ENCODE measurements around the gene TXNRD1. TPM values are rescaled to one million over a fixed set of nuclear protein-coding genes. Genes with fewer than 3 reads are reported as not detected.

The TXNRD1 gene
- total RNA-seq, 1 donor from 2014 or later, result 176 TPM

DNA sequence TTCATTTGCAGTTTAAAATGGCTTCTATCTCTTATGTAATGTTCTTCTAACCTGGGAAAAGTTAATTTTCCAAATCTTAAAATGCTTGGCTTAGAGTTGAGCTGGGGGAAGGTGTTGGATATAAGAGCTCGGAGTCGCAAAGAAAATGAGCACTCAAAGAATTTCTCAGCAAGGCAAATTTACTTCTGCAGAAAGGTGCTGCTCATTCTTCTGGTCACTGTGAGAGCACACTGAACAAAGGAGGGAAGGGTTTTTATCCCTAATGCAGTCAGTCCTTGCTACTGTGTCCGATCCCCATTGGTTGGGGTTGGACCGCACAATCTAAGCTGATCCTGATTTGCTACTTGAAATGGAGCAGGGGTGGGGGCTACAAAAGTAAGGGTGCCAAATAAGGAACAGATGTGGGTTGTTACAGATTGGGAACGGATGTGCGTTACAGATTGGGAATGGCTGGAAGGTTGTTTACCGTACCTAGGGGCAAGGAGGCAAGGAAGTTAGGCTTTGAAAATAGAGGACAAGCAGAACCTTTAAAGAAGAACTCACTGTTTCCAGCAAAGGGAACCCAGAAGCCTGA lies 19.4 kb downstream of the TXNRD1 start:
- H3K27ac ChIP-seq (ENCODE audit: low read depth, low read length), result no peak overlapping the region
- H3K4me3 ChIP-seq (ENCODE audit: insufficient read depth, low read depth, low read length), result no peak overlapping the region
- no peaks in the 10 kb centered on the region for H4K20me1 ChIP-seq (ENCODE audit: insufficient read depth, low read length)
- H3K36me3 Mint-ChIP-seq (ENCODE audit: low read depth, unreplicated experiment), result no peaks in the 10 kb centered on the region
- no peaks in the 10 kb centered on the region for H3K79me2 ChIP-seq (ENCODE audit: insufficient read depth, low read length)
- no peak for TF ChIP-seq EZH2 (IDR thresholded peaks at IDR 0.05; ENCODE audit: insufficient read depth, low read length)
- TF ChIP-seq, protein P1, sequence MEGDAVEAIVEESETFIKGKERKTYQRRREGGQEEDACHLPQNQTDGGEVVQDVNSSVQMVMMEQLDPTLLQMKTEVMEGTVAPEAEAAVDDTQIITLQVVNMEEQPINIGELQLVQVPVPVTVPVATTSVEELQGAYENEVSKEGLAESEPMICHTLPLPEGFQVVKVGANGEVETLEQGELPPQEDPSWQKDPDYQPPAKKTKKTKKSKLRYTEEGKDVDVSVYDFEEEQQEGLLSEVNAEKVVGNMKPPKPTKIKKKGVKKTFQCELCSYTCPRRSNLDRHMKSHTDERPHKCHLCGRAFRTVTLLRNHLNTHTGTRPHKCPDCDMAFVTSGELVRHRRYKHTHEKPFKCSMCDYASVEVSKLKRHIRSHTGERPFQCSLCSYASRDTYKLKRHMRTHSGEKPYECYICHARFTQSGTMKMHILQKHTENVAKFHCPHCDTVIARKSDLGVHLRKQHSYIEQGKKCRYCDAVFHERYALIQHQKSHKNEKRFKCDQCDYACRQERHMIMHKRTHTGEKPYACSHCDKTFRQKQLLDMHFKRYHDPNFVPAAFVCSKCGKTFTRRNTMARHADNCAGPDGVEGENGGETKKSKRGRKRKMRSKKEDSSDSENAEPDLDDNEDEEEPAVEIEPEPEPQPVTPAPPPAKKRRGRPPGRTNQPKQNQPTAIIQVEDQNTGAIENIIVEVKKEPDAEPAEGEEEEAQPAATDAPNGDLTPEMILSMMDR (IDR thresholded peaks at IDR 0.05; ENCODE audit: insufficient read depth, low read depth, low read length), result no peak
- H3K9me3 Mint-ChIP-seq (ENCODE audit: unreplicated experiment), result peaks cover 36% of the 10 kb centered on the region
- DNase-seq (ENCODE audit: low read depth) (no peak), FAIRE-seq (no peak)
- H3K4me1 Mint-ChIP-seq (ENCODE audit: low read depth, unreplicated experiment), result no peaks in the 10 kb centered on the region
- H3K27me3 ChIP-seq (ENCODE audit: insufficient read depth, low read length), result no peaks in the 10 kb centered on the region
- H3K4me3 Mint-ChIP-seq (ENCODE audit: unreplicated experiment), result no peak overlapping the region
- peaks cover 16% of the 10 kb centered on the region for H3K9me3 ChIP-seq (ENCODE audit: insufficient read depth, low read depth, low read length)
- H3K27ac Mint-ChIP-seq (ENCODE audit: unreplicated experiment), result no peak overlapping the region
- H3K4me1 ChIP-seq (ENCODE audit: insufficient read depth, low read length), result no peaks in the 10 kb centered on the region
- no peaks in the 10 kb centered on the region for H3K36me3 ChIP-seq (ENCODE audit: insufficient read depth, low read length)
- H3K27me3 Mint-ChIP-seq (ENCODE audit: low read depth, unreplicated experiment), result no peaks in the 10 kb centered on the region
- H3K4me2 ChIP-seq (ENCODE audit: low read length), result no peak overlapping the region
- no peak overlapping the region for H3K9ac ChIP-seq (ENCODE audit: low read length)
- H2AFZ ChIP-seq (ENCODE audit: low read depth, low read length), result no peak overlapping the region

DNA sequence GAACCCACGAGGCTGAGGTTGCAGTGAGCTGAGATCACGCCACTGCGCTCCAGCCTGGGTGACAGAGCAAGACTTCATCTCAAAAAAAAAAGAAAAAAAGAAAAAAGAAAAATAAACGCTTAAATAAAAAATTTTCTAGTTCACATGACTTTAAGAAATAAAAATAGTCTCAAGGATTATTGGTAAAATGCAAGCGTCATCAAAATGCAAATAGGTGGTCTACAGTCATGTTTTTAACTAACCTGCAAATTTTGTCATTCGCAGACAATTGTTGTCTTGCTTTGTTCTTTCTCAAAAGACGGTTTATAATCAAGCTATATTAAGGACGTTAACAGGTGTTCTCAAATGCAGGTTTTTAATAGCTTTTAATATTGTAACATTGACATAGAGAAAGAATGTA lies 22.4 kb downstream of the TXNRD1 start:
- Histone ChIP-seq H4K20me1 (ENCODE audit: insufficient read depth, low read length) (no peaks in the 10 kb centered on the region), H3K27ac (ENCODE audit: low read depth, low read length) (no peak overlapping the region), H3K27me3 (ENCODE audit: insufficient read depth, low read length) (no peaks in the 10 kb centered on the region), H3K4me1 (ENCODE audit: insufficient read depth, low read length) (no peaks in the 10 kb centered on the region), H3K9ac (ENCODE audit: low read length) (no peak overlapping the region), H3K9me3 (ENCODE audit: insufficient read depth, low read depth, low read length) (peaks cover 13% of the 10 kb centered on the region), H3K36me3 (ENCODE audit: insufficient read depth, low read length) (no peaks in the 10 kb centered on the region), H3K79me2 (ENCODE audit: insufficient read depth, low read length) (no peaks in the 10 kb centered on the region), H2AFZ (ENCODE audit: low read depth, low read length) (no peak overlapping the region), H3K4me2 (ENCODE audit: low read length) (no peak overlapping the region), H3K4me3 (ENCODE audit: insufficient read depth, low read depth, low read length) (no peak overlapping the region)
- Mint-ChIP-seq H3K27ac (ENCODE audit: unreplicated experiment) (no peak overlapping the region), H3K9me3 (ENCODE audit: unreplicated experiment) (peaks cover 21% of the 10 kb centered on the region), H3K4me1 (ENCODE audit: low read depth, unreplicated experiment) (no peaks in the 10 kb centered on the region), H3K4me3 (ENCODE audit: unreplicated experiment) (no peak overlapping the region), H3K27me3 (ENCODE audit: low read depth, unreplicated experiment) (no peaks in the 10 kb centered on the region), H3K36me3 (ENCODE audit: low read depth, unreplicated experiment) (no peaks in the 10 kb centered on the region)
- DNase-seq (ENCODE audit: low read depth) (no peak), FAIRE-seq (no peak)
- TF ChIP-seq EZH2 (IDR thresholded peaks at IDR 0.05; ENCODE audit: insufficient read depth, low read length), result no peak
- TF ChIP-seq, protein P1 (IDR thresholded peaks at IDR 0.05; ENCODE audit: insufficient read depth, low read depth, low read length), result no peak

DNA sequence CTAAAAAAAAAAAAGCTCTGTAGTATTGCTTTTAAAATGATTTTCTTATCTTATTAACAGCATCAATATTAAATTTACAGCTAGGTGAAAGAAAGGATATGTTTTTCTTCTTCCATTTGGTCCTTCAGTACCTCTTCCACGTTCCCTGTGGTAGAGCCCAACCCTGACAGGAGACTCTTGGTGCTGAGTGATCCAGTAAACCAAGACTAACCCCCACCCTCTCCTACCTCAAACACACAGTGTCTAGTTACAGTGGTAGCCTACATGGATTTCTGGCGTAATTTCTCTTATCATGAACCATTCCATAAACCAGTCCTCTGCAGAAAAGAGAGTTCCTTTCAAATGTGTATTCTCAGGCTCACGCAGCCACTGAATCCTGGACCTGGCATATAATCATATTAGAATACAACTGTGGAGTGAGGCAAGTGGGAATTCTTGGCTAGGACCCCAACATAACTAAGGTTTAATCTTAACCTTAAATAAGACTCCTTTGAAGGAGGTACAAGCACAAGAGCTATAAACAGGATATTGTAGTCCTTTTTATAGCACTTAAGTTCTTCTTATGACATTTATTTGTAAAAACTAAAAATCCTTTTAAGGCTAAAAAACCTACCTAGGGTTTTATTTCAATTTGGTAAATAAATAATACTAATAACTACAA lies 27.1 kb downstream of the TXNRD1 start:
- H3K4me1 Mint-ChIP-seq (ENCODE audit: low read depth, unreplicated experiment), result no peaks in the 10 kb centered on the region
- Histone ChIP-seq H3K27me3 (ENCODE audit: insufficient read depth, low read length) (no peaks in the 10 kb centered on the region), H4K20me1 (ENCODE audit: insufficient read depth, low read length) (no peaks in the 10 kb centered on the region), H3K27ac (ENCODE audit: low read depth, low read length) (no peak overlapping the region), H3K36me3 (ENCODE audit: insufficient read depth, low read length) (no peaks in the 10 kb centered on the region), H3K4me2 (ENCODE audit: low read length) (no peak overlapping the region), H2AFZ (ENCODE audit: low read depth, low read length) (no peak overlapping the region), H3K4me1 (ENCODE audit: insufficient read depth, low read length) (no peaks in the 10 kb centered on the region), H3K9ac (ENCODE audit: low read length) (no peak overlapping the region), H3K9me3 (ENCODE audit: insufficient read depth, low read depth, low read length) (no peaks in the 10 kb centered on the region), H3K79me2 (ENCODE audit: insufficient read depth, low read length) (no peaks in the 10 kb centered on the region), H3K4me3 (ENCODE audit: insufficient read depth, low read depth, low read length) (no peak overlapping the region)
- FAIRE-seq (no peak), DNase-seq (ENCODE audit: low read depth) (no peak)
- H3K4me3 Mint-ChIP-seq (ENCODE audit: unreplicated experiment), result no peak overlapping the region
- no peak overlapping the region for H3K27ac Mint-ChIP-seq (ENCODE audit: unreplicated experiment)
- TF ChIP-seq, protein P1 (IDR thresholded peaks at IDR 0.05; ENCODE audit: insufficient read depth, low read depth, low read length), result no peak
- TF ChIP-seq EZH2 (IDR thresholded peaks at IDR 0.05; ENCODE audit: insufficient read depth, low read length), result no peak
- no peaks in the 10 kb centered on the region for H3K9me3 Mint-ChIP-seq (ENCODE audit: unreplicated experiment)
- peaks cover 3% of the 10 kb centered on the region for H3K27me3 Mint-ChIP-seq (ENCODE audit: low read depth, unreplicated experiment)
- H3K36me3 Mint-ChIP-seq (ENCODE audit: low read depth, unreplicated experiment), result no peaks in the 10 kb centered on the region

Data from astrocyte (in vitro differentiated cells and primary cell).